Activated CD4-positive, alpha-beta T cell treated with anti-CD3 and anti-CD28 coated beads, Interleukin-2, amount 50 U/mL, for 16 hours (primary cell): ENCODE measurements around the gene KPRP.

ENCODE experiments used
- DNase-seq: peaks from one replicate; pipeline ENCODE4 v3.0.0-alpha.2; 2020

The KPRP gene

DNA sequence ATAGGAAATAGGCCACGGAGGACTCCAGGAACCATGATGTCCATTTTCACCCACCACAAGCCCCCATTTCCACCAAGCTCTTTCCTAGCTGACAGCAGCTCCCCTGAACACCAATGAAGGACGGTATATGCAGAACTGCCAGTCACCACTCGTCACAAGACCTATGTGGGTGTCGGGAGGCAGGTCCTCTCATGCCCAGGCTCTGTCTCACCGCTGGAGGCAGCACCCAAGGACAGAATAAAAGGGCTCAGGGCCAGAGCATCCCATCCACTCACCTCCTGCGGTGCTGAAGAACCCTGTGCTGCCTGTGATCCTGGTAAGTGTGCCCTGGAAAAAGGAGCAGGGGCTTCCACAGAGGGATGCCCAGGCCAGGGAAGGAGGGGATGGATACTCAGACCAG lies 17.1 kb downstream of the KPRP start, which contains the start of gene LCE1F:
Gene LCE1F (plus strand): TSS at position 266 of the 400 bp plus-strand sequence. CDS start 1,232 bp downstream, outside the sequence.
- no peak for DNase-seq

DNA sequence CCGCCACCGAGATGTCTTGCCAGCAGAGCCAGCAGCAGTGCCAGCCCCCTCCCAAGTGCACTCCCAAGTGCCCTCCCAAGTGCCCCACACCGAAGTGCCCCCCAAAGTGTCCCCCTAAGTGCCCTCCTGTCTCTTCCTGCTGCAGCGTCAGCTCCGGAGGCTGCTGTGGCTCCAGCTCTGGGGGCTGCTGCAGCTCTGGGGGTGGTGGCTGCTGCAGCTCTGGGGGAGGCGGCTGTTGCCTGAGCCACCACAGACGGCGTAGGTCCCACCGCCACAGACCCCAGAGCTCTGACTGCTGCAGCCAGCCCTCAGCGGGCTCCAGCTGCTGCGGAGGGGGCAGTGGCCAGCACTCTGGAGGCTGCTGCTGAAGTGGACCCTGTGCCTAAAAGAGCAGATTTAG lies 18.5 kb downstream of the KPRP start:
- no peak for DNase-seq

DNA sequence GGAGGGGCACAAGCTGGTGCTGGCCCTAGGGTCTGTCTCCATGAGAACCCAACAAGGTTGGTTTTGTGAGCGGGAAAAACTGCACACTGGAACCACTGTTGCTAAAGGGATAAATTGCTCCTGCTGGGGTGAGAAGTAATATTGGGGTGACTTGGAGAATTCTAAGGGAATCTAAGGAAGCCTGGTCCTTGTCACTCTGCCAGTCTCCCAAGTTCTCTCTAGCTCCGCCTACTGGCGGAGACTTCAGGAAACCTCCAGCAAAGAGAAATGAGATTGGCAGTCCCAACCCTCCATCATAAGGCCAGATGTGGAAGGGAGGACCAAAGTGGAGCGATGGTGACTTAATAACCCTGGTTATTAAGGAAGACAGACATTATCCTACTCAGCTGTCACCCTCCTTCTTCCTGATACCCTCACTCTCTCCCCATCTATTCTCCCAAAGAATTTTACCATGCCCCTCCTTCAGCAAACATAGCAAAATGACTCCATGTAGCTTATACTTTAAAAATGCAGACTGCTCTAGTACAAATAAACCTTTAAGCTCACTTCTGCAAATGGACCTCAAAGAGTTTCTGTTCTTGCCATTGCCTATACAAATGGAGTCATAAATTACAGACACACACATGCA lies 19.8 kb downstream of the KPRP start:
- peak; percentile 6 for DNase-seq

DNA sequence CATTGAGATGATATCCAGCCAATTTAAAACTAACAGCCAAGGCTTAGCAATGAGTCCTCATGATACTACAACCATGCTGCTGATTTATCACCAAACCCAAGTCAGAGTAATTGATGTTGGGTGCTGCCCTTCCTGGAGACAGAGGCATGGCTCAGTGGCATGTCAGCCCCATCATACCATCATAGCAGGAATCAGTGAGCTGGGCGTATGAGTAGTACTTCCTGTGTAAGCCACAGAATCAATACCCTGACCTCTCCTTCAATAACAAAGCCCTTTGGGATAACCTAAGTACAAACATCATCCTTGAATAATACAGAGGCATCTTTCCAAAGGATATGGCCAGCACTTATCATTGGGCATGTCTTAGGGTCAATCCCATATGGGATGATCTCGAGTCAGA lies 25.3 kb downstream of the KPRP start:
- DNase-seq = peak; percentile 10

DNA sequence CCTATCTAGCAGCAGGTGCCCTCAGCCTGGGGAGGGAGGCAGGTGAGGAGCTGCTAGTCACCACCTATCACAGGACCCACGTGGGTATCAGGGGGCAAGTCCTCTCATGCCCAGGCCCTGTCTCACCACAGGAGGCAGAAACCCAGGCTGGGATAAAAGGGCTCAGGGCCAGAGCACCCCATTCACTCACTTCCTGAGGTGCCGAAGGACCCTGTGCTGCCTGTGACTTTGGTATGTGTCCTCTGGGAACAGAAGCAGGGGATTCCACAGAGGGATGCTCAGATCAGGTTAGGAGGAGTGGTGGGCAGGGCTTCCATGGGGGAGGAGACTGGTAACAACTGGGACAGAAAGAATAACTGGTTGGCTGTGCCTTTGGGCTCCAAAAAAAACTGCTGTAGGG lies 28.3 kb downstream of the KPRP start, which contains the start of gene LCE1E:
Gene LCE1E (plus strand): TSS at position 181 of the 400 bp plus-strand sequence. CDS start 1,043 bp downstream, outside the sequence.
- DNase-seq = no peak

DNA sequence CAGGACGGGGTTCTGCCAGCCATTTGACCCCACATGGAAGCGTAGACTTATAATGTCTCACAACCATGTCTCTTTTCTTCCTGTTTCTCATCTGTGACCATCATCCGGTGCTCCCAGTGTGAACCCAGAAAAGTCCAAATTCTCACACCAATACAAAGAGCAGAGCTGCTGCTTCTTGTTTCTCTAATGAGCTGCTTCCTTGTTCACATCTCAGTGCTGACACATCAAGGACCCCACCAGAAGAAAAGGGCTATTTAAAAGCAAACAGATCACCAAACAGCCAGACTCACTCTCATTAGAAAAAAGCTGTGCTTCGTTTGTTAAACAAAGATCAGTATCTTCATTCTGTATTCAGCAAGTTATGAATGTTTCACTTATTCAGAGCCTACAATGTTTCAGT lies 37.9 kb downstream of the KPRP start:
- no peak for DNase-seq

DNA sequence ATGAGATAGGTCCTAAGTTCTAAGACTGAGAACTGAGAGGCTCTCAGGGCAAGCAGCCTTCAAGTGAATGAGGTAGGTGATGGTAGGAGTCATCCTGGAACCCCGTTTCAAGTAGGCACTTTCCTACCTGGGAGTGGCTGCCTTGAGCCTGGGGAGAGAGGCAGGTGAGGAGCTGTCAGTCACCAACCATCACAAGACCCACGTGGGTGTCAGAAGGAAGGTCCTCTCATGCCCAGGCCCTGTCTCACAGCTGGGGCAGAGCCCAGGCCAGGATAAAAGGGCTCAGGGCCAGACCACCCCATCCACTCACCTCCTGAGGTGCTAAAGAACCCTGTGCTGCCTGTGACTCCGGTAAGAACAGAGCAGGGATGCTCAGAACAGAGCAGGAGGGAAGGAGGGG lies 38.6 kb downstream of the KPRP start, which contains the start of gene LCE1D:
Gene LCE1D (plus strand): TSS at position 301 of the 400 bp plus-strand sequence. CDS start 1,074 bp downstream, outside the sequence.
- DNase-seq = no peak

DNA sequence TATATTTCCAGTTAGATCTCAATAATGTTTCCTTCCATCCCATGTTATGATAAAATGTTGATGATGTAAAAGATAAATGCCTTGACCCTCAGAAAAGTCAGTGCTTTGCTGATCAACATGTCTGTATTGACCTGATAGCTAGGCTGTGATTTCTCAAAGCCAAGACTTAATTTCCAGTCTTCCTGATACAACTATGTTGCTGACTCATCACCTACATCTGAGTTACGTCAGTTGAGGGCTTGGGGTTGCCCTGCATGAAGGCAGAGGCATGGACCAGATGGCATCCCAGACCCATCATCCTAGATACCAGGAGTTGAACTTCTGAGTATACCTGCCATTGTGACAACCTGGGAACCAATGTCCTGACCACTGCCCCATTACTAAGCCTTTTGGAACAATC lies 43.5 kb downstream of the KPRP start:
- DNase-seq = no peak

DNA sequence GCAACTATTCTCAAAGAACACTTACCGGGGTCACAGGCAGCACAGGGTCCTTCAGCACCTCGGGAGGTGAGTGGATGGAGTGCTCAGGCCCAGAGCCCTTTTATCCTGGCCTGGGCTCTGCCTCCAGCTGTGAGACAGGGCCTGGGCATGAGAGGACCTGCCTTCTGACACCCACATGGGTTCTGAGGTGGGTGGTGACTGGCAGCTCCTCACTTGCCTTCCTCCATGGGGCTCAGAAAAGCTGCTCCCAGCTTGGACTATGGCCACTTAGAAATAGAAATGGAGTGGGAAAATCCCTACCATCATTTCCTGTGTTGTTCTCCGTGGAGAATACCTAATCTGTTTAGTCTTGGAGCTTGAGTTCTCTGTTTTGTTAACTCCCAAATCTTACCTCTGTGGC lies 48.8 kb downstream of the KPRP start, which contains the start of gene LCE1C:
Gene LCE1C (minus strand): TSS at position 76 of the 400 bp plus-strand sequence. CDS start 1,173 bp downstream, outside the sequence.
- DNase-seq = no peak

DNA sequence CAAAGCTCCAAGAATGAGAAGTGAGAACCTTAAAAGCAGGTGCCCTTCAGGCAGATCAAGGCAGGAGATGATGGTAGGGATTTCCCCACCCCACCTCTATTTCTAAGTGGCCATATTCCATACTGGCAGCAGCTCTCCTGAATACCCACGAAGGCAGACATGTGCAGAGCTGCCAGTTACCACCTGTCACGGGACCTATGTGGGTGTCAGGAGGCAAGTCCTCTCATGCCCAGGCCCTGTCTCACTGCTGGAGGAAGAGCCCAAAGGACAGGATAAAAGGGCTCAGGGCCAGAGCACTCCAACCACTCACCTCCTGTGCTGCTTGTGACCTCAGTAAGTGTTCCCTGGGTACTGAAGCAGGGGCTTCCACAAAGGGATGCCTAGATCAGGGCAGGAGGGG lies 53.2 kb downstream of the KPRP start:
- no peak for DNase-seq
